ENCODE data around the gene ENTREP3.

ENTREP3 gene

GRCh38 chr1:155254228-155254713 lies 1.0 kb downstream of the ENTREP3 start:
- no peak overlapping the region for H3K27ac ChIP-seq (replicated peaks)
- TF ChIP-seq GABPA (IDR thresholded peaks at IDR 0.05; ENCODE audit: low read depth) (no peak), REST (IDR thresholded peaks at IDR 0.05; ENCODE audit: insufficient replicate concordance, low read depth) (no peak), SPI1 (IDR thresholded peaks at IDR 0.05; ENCODE audit: borderline replicate concordance, low read depth) (no peak)
- no peak for DNase-seq (ENCODE audit: low read depth in 1 of 2, low spot score in 1 of 2)
- H3K27me3 ChIP-seq (ENCODE audit: insufficient read depth, poor library complexity, severe bottlenecking), result no peaks in the 10 kb centered on the region
- H3K4me3 ChIP-seq (replicated peaks; ENCODE audit: insufficient read depth, low read length), result peak overlapping the region; percentile 80

DNA sequence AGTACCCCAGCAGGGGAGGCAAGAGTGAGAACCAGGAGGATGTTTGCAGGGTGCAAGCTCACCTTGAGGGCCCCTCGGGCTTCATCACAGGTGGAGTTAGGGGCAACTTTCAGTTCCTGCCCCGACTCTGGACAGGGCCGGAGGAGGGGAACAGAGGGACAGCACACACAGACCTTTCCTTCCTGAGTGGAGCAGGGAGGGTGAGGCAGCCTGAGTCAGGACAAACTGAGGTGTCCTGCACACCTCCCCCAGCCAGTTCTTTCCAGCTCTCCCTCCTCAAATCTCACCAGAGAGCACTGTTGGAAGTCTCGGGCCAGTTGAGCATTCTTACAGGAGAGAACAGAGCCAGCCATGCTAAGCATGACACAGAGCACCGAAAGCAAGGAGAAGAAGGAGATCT lies 1.5 kb downstream of the ENTREP3 start:
- TF ChIP-seq POLR2AphosphoS5 (IDR thresholded peaks at IDR 0.05; ENCODE audit: low read depth), result no peak
- no peak for TF ChIP-seq GABPA (IDR thresholded peaks at IDR 0.05; ENCODE audit: low read depth)
- TF ChIP-seq SPI1 (IDR thresholded peaks at IDR 0.05; ENCODE audit: borderline replicate concordance, low read depth), result no peak
- no peak for TF ChIP-seq CTCF (IDR thresholded peaks at IDR 0.05; ENCODE audit: insufficient read depth, low read length)
- no peak for TF ChIP-seq REST (IDR thresholded peaks at IDR 0.05; ENCODE audit: insufficient replicate concordance, low read depth)
- Histone ChIP-seq H3K27ac (replicated peaks) (no peak overlapping the region), H3K27me3 (ENCODE audit: insufficient read depth, poor library complexity, severe bottlenecking) (no peaks in the 10 kb centered on the region), H3K4me3 (replicated peaks; ENCODE audit: insufficient read depth, low read length) (no peak overlapping the region)
- no peak for DNase-seq (ENCODE audit: low read depth in 1 of 2, low spot score in 1 of 2)

DNA sequence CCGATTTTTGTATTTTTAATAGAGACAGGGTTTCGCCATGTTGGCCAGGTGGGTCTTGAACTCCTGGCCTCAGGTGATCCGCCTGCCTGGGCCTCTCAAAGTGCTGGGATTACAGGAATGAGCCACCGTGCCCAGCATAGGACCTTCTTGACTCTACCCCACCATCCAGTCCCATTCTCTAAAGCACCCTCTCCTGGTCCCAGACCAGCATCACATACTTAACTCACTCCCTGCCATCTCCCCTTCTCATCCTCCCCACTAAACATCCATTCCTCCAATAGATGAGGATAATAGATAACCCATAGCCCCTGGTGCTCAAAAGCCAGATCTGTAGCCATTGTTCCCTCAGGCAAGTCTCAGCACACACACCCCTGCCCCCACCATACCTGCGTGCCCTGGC lies 2.1 kb downstream of the ENTREP3 start:
- Histone ChIP-seq H3K4me3 (replicated peaks; ENCODE audit: insufficient read depth, low read length) (no peak overlapping the region), H3K27me3 (ENCODE audit: insufficient read depth, poor library complexity, severe bottlenecking) (no peaks in the 10 kb centered on the region), H3K27ac (replicated peaks) (no peak overlapping the region)
- TF ChIP-seq CTCF (IDR thresholded peaks at IDR 0.05; ENCODE audit: insufficient read depth, low read length) (no peak), SPI1 (IDR thresholded peaks at IDR 0.05; ENCODE audit: borderline replicate concordance, low read depth) (no peak), REST (IDR thresholded peaks at IDR 0.05; ENCODE audit: insufficient replicate concordance, low read depth) (no peak), POLR2AphosphoS5 (IDR thresholded peaks at IDR 0.05; ENCODE audit: low read depth) (no peak), GABPA (IDR thresholded peaks at IDR 0.05; ENCODE audit: low read depth) (no peak)
- DNase-seq (ENCODE audit: low read depth in 1 of 2, low spot score in 1 of 2), result no peak
